Measurements from ENCODE around the gene ZFYVE9.

GRCh38 chr1:52253421-52253820, 111.5 kb downstream of the ZFYVE9 start:
- TF ChIP-seq ZBTB21 (CRISPR knock-in tag; IDR thresholded peaks at IDR 0.05) (no peak), ZNF709 (CRISPR knock-in tag; IDR thresholded peaks at IDR 0.05) (no peak), FOXO4 (CRISPR knock-in tag; conservative IDR thresholded peaks at IDR 0.05) (no peak), ZNF720 (CRISPR knock-in tag; IDR thresholded peaks at IDR 0.05) (no peak), KDM2A (CRISPR knock-in tag; IDR thresholded peaks at IDR 0.05; ENCODE audit: borderline replicate concordance, low read depth) (no peak), SAP130 (CRISPR knock-in tag; IDR thresholded peaks at IDR 0.05; ENCODE audit: low read depth) (no peak), ASH2L (IDR thresholded peaks at IDR 0.05; ENCODE audit: insufficient read length, low read depth, low read length) (no peak)
- TF ChIP-seq, protein P1, sequence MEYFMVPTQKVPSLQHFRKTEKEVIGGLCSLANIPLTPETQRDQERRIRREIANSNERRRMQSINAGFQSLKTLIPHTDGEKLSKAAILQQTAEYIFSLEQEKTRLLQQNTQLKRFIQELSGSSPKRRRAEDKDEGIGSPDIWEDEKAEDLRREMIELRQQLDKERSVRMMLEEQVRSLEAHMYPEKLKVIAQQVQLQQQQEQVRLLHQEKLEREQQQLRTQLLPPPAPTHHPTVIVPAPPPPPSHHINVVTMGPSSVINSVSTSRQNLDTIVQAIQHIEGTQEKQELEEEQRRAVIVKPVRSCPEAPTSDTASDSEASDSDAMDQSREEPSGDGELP (IDR thresholded peaks at IDR 0.05; ENCODE audit: borderline replicate concordance, low read depth): no peak
- TF ChIP-seq, protein P2, sequence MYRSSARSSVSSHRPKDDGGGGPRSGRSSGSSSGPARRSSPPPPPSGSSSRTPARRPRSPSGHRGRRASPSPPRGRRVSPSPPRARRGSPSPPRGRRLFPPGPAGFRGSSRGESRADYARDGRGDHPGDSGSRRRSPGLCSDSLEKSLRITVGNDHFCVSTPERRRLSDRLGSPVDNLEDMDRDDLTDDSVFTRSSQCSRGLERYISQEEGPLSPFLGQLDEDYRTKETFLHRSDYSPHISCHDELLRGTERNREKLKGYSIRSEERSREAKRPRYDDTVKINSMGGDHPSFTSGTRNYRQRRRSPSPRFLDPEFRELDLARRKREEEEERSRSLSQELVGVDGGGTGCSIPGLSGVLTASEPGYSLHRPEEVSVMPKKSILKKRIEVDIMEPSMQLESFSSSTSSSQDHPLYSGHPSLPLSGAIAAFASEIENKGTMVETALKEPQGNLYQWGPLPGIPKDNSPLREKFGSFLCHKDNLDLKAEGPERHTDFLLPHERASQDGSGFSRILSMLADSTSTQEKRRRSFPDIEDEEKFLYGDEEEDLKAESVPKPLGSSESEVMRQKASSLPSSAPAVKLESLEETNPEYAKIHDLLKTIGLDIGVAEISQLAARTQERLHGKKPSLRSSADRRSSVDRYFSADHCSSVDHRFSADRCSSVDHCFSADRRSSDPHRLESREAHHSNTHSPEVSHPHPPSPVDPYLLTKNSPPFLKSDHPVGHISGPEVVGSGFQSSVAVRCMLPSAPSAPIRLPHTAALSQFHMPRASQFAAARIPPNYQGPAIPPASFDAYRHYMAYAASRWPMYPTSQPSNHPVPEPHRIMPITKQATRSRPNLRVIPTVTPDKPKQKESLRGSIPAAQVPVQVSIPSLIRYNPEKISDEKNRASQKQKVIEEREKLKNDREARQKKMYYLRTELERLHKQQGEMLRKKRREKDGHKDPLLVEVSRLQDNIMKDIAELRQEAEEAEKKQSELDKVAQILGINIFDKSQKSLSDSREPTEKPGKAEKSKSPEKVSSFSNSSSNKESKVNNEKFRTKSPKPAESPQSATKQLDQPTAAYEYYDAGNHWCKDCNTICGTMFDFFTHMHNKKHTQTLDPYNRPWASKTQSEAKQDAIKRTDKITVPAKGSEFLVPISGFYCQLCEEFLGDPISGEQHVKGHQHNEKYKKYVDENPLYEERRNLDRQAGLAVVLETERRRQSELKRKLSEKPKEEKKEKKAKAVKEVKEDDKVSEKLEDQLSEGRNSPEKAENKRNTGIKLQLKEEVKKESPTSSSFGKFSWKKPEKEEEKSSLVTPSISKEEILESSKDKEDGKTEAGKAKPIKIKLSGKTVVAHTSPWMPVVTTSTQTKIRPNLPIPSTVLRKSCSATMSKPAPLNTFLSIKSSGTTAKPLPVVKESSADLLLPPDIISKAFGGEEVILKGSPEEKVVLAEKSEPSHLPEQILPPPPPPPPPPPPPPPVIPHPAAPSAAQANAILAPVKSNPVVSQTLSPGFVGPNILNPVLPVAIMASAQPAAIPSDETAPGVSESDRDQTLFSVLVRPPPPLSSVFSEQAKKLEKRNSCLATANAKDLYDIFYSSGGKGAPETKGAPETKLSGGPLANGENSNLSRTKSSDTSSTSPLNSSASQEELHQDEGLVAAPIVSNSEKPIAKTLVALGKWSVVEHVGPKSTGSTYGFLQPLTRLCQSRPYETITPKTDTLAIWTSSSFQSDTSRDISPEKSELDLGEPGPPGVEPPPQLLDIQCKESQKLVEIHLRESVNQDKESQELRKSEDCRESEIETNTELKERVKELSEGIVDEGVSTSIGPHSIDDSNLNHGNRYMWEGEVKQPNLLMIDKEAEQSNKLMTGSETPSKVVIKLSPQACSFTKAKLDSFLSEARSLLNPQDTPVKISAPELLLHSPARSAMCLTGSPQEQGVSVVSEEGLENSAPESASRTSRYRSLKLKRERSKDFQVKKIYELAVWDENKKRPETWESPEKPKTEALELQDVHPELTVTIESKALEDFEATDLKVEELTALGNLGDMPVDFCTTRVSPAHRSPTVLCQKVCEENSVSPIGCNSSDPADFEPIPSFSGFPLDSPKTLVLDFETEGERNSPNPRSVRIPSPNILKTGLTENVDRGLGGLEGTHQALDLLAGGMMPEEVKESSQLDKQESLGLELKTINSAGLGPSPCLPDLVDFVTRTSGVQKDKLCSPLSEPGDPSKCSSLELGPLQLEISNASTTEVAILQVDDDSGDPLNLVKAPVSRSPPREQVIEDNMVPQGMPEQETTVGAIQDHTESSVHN (CRISPR knock-in tag; IDR thresholded peaks at IDR 0.05): no peak
- TF ChIP-seq, protein P3, sequence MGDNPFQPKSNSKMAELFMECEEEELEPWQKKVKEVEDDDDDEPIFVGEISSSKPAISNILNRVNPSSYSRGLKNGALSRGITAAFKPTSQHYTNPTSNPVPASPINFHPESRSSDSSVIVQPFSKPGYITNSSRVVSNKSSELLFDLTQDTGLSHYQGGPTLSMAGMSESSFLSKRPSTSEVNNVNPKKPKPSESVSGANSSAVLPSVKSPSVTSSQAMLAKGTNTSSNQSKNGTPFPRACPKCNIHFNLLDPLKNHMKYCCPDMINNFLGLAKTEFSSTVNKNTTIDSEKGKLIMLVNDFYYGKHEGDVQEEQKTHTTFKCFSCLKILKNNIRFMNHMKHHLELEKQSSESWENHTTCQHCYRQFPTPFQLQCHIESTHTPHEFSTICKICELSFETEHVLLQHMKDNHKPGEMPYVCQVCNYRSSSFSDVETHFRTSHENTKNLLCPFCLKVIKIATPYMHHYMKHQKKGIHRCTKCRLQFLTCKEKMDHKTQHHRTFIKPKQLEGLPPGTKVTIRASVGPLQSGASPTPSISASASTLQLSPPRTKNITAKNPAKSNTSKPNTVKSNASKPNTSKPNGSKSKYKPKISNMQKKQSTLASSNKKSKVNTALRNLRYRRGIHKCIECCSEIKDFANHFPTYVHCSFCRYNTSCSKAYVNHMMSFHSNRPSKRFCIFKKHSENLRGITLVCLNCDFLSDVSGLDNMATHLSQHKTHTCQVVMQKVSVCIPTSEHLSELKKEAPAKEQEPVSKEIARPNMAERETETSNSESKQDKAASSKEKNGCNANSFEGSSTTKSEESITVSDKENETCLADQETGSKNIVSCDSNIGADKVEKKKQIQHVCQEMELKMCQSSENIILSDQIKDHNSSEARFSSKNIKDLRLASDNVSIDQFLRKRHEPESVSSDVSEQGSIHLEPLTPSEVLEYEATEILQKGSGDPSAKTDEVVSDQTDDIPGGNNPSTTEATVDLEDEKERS (CRISPR knock-in tag; IDR thresholded peaks at IDR 0.05): no peak
- TF ChIP-seq, protein P4, sequence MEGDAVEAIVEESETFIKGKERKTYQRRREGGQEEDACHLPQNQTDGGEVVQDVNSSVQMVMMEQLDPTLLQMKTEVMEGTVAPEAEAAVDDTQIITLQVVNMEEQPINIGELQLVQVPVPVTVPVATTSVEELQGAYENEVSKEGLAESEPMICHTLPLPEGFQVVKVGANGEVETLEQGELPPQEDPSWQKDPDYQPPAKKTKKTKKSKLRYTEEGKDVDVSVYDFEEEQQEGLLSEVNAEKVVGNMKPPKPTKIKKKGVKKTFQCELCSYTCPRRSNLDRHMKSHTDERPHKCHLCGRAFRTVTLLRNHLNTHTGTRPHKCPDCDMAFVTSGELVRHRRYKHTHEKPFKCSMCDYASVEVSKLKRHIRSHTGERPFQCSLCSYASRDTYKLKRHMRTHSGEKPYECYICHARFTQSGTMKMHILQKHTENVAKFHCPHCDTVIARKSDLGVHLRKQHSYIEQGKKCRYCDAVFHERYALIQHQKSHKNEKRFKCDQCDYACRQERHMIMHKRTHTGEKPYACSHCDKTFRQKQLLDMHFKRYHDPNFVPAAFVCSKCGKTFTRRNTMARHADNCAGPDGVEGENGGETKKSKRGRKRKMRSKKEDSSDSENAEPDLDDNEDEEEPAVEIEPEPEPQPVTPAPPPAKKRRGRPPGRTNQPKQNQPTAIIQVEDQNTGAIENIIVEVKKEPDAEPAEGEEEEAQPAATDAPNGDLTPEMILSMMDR (CRISPR knock-in tag; IDR thresholded peaks at IDR 0.05): no peak

All from HepG2 (cell line).